Stomach (tissue), 9 donors: ENCODE data around the gene TMEM17. TPM values are rescaled to one million over a fixed set of nuclear protein-coding genes. Genes with fewer than 3 reads are reported as not detected.

Experiments used
- DNase-seq, 2 donors: peaks; one replicate each; pipeline versions ENCODE4 v3.0.0 to v3.0.0-alpha.2; 2013 to 2019
- H3K27ac ChIP-seq, 5 donors: fragments of 200-600 bp in 4 of 5; sonication (generic) in 4 of 5; one replicate each; pipeline ENCODE4 v1.5.1; 2013 to 2019; ENCODE audit warnings: mild to moderate bottlenecking in 1 of 5, moderate library complexity in 1 of 5
- H3K27me3 ChIP-seq, 3 donors: fragments of 200-600 bp; sonication (generic); one replicate each; pipeline ENCODE4 v1.5.1; 2017 to 2019; ENCODE audit warnings: mixed run types in 1 of 3
- H3K36me3 ChIP-seq, 4 donors: fragments of 200-600 bp; sonication (generic); 1 replicate in 3 of 4; 2 replicates in 1 of 4; pipeline ENCODE4 v1.5.1; 2016 to 2019
- H3K4me1 ChIP-seq, 4 donors: fragments of 200-600 bp; sonication (generic); one replicate each; pipeline ENCODE4 v1.5.1; 2016 to 2019
- H3K4me3 ChIP-seq, 4 donors: fragments of 200-600 bp; sonication (generic) in 3 of 4; one replicate each; pipeline ENCODE4 v1.5.1; 2016 to 2019; ENCODE audit warnings: mild to moderate bottlenecking in 1 of 4
- H3K9me3 ChIP-seq, 4 donors: fragments of 200-600 bp; sonication (generic); one replicate each; pipeline ENCODE4 v1.5.1; 2016 to 2019
- CTCF ChIP-seq, 7 experiments: fragments of 450-650 bp in 4 of 7; fragments of 200-600 bp in 3 of 7; sonication (generic) in 3 of 7; IDR thresholded peaks; one replicate each; pipeline ENCODE4 v1.5.1; 2016 to 2019; ENCODE audit warnings: antibody characterized with exemption in 7 of 7, control low read depth in 2 of 7, mild to moderate bottlenecking in 1 of 7
- EP300 ChIP-seq: sonication (generic); formaldehyde crosslinking; IDR thresholded peaks from one replicate; pipeline ENCODE4 v1.6.1; 2017; ENCODE audit warnings: antibody characterized with exemption
- POLR2A ChIP-seq, 4 donors: fragments of 450-650 bp; IDR thresholded peaks; one replicate each; pipeline ENCODE4 v1.6.1; 2016; ENCODE audit warnings: antibody characterized with exemption in 4 of 4, control low read depth in 2 of 4, mild to moderate bottlenecking in 1 of 4, moderate library complexity in 1 of 4
- POLR2AphosphoS5 ChIP-seq, 3 donors: sonication (generic); formaldehyde crosslinking; IDR thresholded peaks; one replicate each; pipeline ENCODE4 v1.6.1; 2016; ENCODE audit warnings: antibody characterized with exemption in 3 of 3
- WGBS, 5 donors: extraction: QIAGEN DNeasy Blood & Tissue Kit in 3 of 5; methylation state at CpG; one replicate each; pipeline versions ENCODE4 v1.1.5 to v1.1.7; 2013 to 2018; 5-methylcytosine and 5-hydroxymethylcytosine counted together
- intact Hi-C: fragments of 100-400 bp; cut with DNase I; formaldehyde crosslinking; loops from one replicate; pipeline ENCODE4 v1.15.1; 2023; ENCODE audit warnings: low total_unique reads
- polyA plus RNA-seq, 3 donors: library from polyadenylated mRNA; stranded (reverse); fragments of 200-250 nt; gene quantifications; one replicate each; pipeline ENCODE4 v1.2.3, GENCODE V29; 2013
- small RNA-seq, 4 donors: library from RNA; depleted of rRNA; stranded (forward); fragments of <200 nt; gene quantifications; one replicate each; pipeline ENCODE3, GENCODE V24; 2016
- total RNA-seq, 5 donors: library from RNA; depleted of rRNA; stranded (reverse); fragments of >200 nt; gene quantifications; one replicate each; pipeline versions ENCODE4 v1.1.0 to v1.2.3, GENCODE V29; 2014 to 2016
- donor health status: healthy with polysubstance abuse.
- donor health status: Bipolar disorder and iron deficiency.
- donor health status: healthy.

Gene TMEM17
- total and polyA plus RNA-seq, 8 donors, result 0.87 to 2.2 (median 1.2) TPM; not detected in 3

DNA sequence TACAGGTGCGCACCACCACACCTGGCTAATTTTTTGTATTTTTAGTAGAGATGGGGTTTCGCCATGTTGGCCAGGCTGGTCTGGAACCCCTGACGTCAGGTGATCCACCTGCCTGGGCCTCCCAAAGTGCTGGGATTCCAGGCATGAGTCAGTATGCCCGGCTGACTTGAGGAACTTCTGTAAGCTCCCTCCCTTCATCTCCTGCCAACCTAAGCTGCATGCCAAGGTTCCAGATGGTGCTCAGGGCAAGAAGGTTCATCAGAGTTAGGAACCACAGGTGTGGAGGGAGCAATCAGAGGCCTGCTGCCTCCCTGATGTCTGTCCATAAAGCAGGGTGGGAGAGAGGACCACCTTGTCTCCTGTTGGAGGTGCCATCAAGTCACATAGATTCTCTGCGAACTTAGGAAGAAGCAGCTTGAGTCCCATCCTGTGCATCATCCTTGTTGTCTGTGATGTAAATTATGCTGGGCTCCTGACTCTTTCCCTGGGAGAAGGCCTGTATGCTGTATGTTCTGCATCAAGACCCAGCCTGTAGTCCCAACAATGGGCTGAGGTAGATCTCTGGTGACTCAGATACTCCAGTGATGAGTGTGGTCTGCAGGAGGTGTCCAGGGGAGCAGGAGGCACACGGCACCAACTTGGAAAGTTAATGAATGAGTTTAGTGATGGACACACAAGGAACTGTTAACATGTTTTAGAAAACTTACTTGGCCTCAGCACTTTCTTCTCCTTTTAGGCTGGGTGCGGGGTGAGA is 53.1 kb downstream of the TMEM17 start:
- 71 to 85% (median 80%) methylated on average over 6 to 7 of the region's 7 CpGs for WGBS, 5 donors
- intact Hi-C loops, result no loop called here
- no peak overlapping the region for H3K27ac ChIP-seq
- no peak for TF ChIP-seq POLR2AphosphoS5 (IDR thresholded peaks at IDR 0.05)
- TF ChIP-seq POLR2A (IDR thresholded peaks at IDR 0.05), result no peak
- no peak for TF ChIP-seq CTCF (IDR thresholded peaks at IDR 0.05)
- TF ChIP-seq EP300, result no peak
- no peaks in the 10 kb centered on the region for H3K27me3 ChIP-seq
- no peaks in the 10 kb centered on the region for H3K36me3 ChIP-seq
- H3K9me3 ChIP-seq, result no peaks in the 10 kb centered on the region
- H3K4me3 ChIP-seq, result no peak overlapping the region
- H3K4me1 ChIP-seq, result peaks cover 7 to 25% (median 19%) of the 10 kb centered on the region in 4 donors
- DNase-seq, result no peak

DNA sequence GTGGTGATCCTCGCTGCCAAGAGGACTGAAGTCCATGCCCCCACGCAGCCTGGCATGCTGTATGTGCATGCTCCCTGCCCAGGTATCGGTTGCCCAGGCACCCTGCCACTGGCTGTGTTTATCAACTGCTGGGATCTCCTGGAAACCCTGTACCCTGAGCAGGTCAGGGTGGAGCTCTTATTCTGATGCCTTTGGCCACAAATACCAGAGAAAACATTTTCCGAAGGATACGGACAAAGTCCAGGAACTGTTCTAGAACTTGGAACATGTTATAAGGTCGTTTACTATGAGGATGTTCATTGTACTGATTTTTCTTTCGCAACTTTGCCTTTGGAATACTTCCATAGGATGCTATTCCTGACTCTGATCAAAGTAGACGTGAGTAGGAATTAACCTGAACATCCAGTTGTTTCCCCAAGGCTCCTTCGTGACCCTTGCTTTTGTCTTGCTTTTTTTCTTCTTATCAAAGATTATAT is 55.2 kb downstream of the TMEM17 start:
- Histone ChIP-seq H3K4me3 (no peak overlapping the region), H3K4me1 (peaks cover 0 to 12% (median 5%) of the 10 kb centered on the region in 4 donors), H3K9me3 (no peaks in the 10 kb centered on the region), H3K27ac (no peak overlapping the region), H3K27me3 (no peaks in the 10 kb centered on the region), H3K36me3 (no peaks in the 10 kb centered on the region)
- TF ChIP-seq CTCF (IDR thresholded peaks at IDR 0.05), result no peak
- peak in 1 of 3 donors; percentile 16 for TF ChIP-seq POLR2AphosphoS5 (IDR thresholded peaks at IDR 0.05)
- WGBS, 5 donors, result 29 to 69% (median 44%) methylated on average over 7 to 9 of the region's 9 CpGs
- intact Hi-C loops, result no loop called here
- DNase-seq, result peak in 1 of 2 donors; percentile 75

Small RNAs within 50 kb of the gene (small RNA-seq; reads per million reads assigned to genes)
- gene AC107083.1, result 0 reads per million in 4 donors
- 0 reads per million in 4 donors for gene RN7SL18P

Other genes with a start within 250 kb of the TMEM17 start
- gene EHBP1, start 199.5 kb upstream of the TMEM17 start, total RNA-seq, result 100 to 1,000 TPM in 3 of 5 donors, 10 to 100 TPM in 2; 18.0 to 142 (median 107) TPM
- gene EHBP1, start 199.5 kb upstream of the TMEM17 start, polyA plus RNA-seq, result 10 to 100 TPM; 10.2 to 23.1 (median 17.6) TPM